Measurements from ENCODE around the gene DCC. TPM values are rescaled to one million over a fixed set of nuclear protein-coding genes. Genes with fewer than 3 reads are reported as not detected.

The DCC gene
- total and polyA plus RNA-seq, 2 of the 8 experiments (the other 6 are each of a cell fraction or from before 2014, with no cell fraction given): 0.14 to 1.4 TPM

DNA sequence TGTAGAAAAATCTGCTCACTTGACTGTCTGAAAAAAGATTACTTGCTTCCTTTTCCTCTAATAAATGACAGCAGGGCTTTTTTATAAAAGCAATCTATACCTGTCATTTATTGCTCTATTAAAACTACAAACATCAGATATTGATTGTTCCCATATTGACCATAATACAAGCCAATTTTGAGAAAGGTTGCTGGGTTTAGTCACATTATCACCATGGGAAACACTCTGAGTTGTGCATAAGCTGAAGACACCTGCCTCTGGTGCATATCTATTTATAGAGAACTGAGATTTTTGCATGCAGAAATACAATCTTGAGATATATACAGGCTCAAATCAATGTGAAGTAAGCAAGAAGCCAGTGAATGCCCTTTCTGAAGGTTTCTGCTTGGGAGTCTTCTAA lies 853.9 kb downstream of the DCC start:
- no peak overlapping the region for H3K4me2 ChIP-seq (ENCODE audit: insufficient read depth in 1 of 2, low read depth in 2 of 2, low read length in 2 of 2)
- no peak overlapping the region for H2BK120ac ChIP-seq (replicated peaks; ENCODE audit: low read depth, low read length)
- no peak overlapping the region for H3K4ac ChIP-seq (replicated peaks; ENCODE audit: insufficient read length, low read depth, low read length)
- H4K20me1 ChIP-seq (replicated peaks in 1 of 2; ENCODE audit: control insufficient read depth in 1 of 2, insufficient read depth in 2 of 2, low read length in 2 of 2): no peaks in the 10 kb centered on the region
- H3K36me3 ChIP-seq (ENCODE audit: control insufficient read depth in 2 of 4, insufficient read depth in 4 of 4, low read length in 3 of 4): no peaks in the 10 kb centered on the region
- H3K23ac ChIP-seq (ENCODE audit: insufficient read length): no peak overlapping the region
- H3K79me2 ChIP-seq (ENCODE audit: control insufficient read depth in 1 of 2, insufficient read depth in 2 of 2, low read length in 2 of 2): no peaks in the 10 kb centered on the region
- H3K23me2 ChIP-seq (ENCODE audit: low read depth, low read length): no peaks in the 10 kb centered on the region
- no peak overlapping the region for H2BK12ac ChIP-seq (ENCODE audit: low read depth, low read length)
- no peaks in the 10 kb centered on the region for H3K27me3 ChIP-seq (replicated peaks in 1 of 4; ENCODE audit: control insufficient read depth in 3 of 4, extremely low read depth in 1 of 4, insufficient read depth in 3 of 4, low read length in 3 of 4)
- H2BK5ac ChIP-seq (ENCODE audit: low read depth, low read length): no peak overlapping the region
- no peak overlapping the region for H4K8ac ChIP-seq (ENCODE audit: extremely low read depth, insufficient read depth, low read length)
- H2BK20ac ChIP-seq (ENCODE audit: low read length): no peak overlapping the region
- no peak overlapping the region for H3K27ac ChIP-seq (ENCODE audit: low read depth, low read length)
- no peak overlapping the region for H3K9ac ChIP-seq (replicated peaks in 1 of 4; ENCODE audit: extremely low read depth in 1 of 4, low read depth in 3 of 4, low read length in 3 of 4)
- 0 out of 7 replicates have a peak, but pooled peaks cover 0 to 2% (median 0%) of the 10 kb centered on the region in 4 experiments for H3K4me1 ChIP-seq (replicated peaks in 1 of 4; ENCODE audit: control insufficient read depth in 3 of 4, insufficient read depth in 4 of 4, low read length in 3 of 4)
- H3K14ac ChIP-seq (ENCODE audit: insufficient read length): no peak overlapping the region
- DNase-seq (ENCODE audit: low read depth in 1 of 2, low spot score in 2 of 2) (no peak), FAIRE-seq (no peak)
- CTCF ChIA-PET (ENCODE audit: partially characterized antibody): interaction anchor here (1.1 kb wide), 1 partner anchor 194 kb away, joined by 4 read pairs; no protein-coding TSS in a partner anchor
- H2BK15ac ChIP-seq (ENCODE audit: low read length): no peak overlapping the region
- no peak overlapping the region for H4K5ac ChIP-seq (ENCODE audit: insufficient read length, low read depth, low read length)
- no peak overlapping the region for H4K91ac ChIP-seq (replicated peaks; ENCODE audit: insufficient read length, low read length)
- no peak overlapping the region for H2AK5ac ChIP-seq (ENCODE audit: low read depth, low read length)
- POLR2A ChIA-PET (ENCODE audit: partially characterized antibody): no interaction called here
- no peak overlapping the region for H3K56ac ChIP-seq (replicated peaks; ENCODE audit: insufficient read length, low read depth, low read length)
- H3K79me1 ChIP-seq (ENCODE audit: low read depth, low read length): no peaks in the 10 kb centered on the region
- no peaks in the 10 kb centered on the region for H3K9me3 ChIP-seq (ENCODE audit: insufficient read depth in 2 of 2, low read depth in 1 of 2, low read length in 1 of 2)
- H3K4me3 ChIP-seq (ENCODE audit: extremely low read depth in 1 of 4, insufficient read depth in 2 of 4, low read depth in 3 of 4, low read length in 4 of 4): no peak overlapping the region
- TF ChIP-seq JUN (IDR thresholded peaks at IDR 0.05; ENCODE audit: low read depth, low read length): no peak
- no peak for TF ChIP-seq NANOG (IDR thresholded peaks at IDR 0.05; ENCODE audit: insufficient read depth, low read depth, low read length, poor library complexity, severe bottlenecking)
- no peak for TF ChIP-seq PHF8 (conservative IDR thresholded peaks at IDR 0.05; ENCODE audit: low read depth, low read length)
- no peak for TF ChIP-seq SP1 (IDR thresholded peaks at IDR 0.05; ENCODE audit: low read depth, low read length)
- TF ChIP-seq CEBPB (IDR thresholded peaks at IDR 0.05; ENCODE audit: low read depth, low read length): no peak
- no peak for TF ChIP-seq CHD2 (IDR thresholded peaks at IDR 0.05; ENCODE audit: low read length)
- TF ChIP-seq TEAD4 (IDR thresholded peaks at IDR 0.05; ENCODE audit: low read depth, low read length): no peak
- no peak for TF ChIP-seq KDM4A (IDR thresholded peaks at IDR 0.05; ENCODE audit: low read depth, low read length, severe bottlenecking)
- TF ChIP-seq SIX5 (IDR thresholded peaks at IDR 0.05; ENCODE audit: low read depth, low read length): no peak
- H2AFZ ChIP-seq (ENCODE audit: low read length): no peak overlapping the region
- H3K18ac ChIP-seq (ENCODE audit: extremely low read depth, low read length): no peak overlapping the region

Data from H1 (cell line).